ENCODE results near the gene PAXIP1. TPM values are rescaled to one million over a fixed set of nuclear protein-coding genes. Genes with fewer than 3 reads are reported as not detected.

Gene PAXIP1
- total RNA-seq, 1 donor from 2014 or later, result 16.8 TPM

DNA sequence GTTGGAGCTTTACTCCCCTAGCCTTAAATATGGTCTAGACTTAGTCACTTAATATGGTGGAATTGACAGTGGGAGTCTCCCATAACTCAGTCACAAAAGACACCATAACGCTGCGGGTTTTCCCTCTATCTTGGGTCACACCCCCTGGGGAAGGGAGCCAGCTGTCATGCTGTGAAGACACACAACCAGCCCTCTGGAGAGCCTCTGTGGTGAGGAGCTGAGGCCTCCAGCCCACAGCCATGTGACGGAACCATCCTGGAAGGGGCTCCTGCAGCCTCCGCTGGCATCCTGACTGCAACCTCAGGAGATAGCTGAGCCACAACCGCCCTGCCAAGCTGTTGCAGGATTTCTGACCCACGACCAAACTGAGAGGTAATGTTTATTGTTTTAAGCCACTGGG lies 37.9 kb downstream of the PAXIP1 start:
- DNase-seq (ENCODE audit: low spot score), result no peak
- Mint-ChIP-seq H3K27me3 (ENCODE audit: unreplicated experiment) (no peaks in the 10 kb centered on the region), H3K27ac (ENCODE audit: unreplicated experiment) (no peak overlapping the region), H3K4me3 (ENCODE audit: unreplicated experiment) (no peak overlapping the region), H3K4me1 (ENCODE audit: unreplicated experiment) (peaks cover 5% of the 10 kb centered on the region), H3K9me3 (ENCODE audit: unreplicated experiment) (no peaks in the 10 kb centered on the region), H3K36me3 (ENCODE audit: low read depth, unreplicated experiment) (peaks cover 23% of the 10 kb centered on the region)
- TF ChIP-seq, protein P1, sequence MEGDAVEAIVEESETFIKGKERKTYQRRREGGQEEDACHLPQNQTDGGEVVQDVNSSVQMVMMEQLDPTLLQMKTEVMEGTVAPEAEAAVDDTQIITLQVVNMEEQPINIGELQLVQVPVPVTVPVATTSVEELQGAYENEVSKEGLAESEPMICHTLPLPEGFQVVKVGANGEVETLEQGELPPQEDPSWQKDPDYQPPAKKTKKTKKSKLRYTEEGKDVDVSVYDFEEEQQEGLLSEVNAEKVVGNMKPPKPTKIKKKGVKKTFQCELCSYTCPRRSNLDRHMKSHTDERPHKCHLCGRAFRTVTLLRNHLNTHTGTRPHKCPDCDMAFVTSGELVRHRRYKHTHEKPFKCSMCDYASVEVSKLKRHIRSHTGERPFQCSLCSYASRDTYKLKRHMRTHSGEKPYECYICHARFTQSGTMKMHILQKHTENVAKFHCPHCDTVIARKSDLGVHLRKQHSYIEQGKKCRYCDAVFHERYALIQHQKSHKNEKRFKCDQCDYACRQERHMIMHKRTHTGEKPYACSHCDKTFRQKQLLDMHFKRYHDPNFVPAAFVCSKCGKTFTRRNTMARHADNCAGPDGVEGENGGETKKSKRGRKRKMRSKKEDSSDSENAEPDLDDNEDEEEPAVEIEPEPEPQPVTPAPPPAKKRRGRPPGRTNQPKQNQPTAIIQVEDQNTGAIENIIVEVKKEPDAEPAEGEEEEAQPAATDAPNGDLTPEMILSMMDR (IDR thresholded peaks at IDR 0.05; ENCODE audit: unreplicated experiment), result no peak

- Mint-ChIP-seq H3K9me3 (ENCODE audit: unreplicated experiment) (no peaks in the 10 kb centered on the region), H3K27ac (ENCODE audit: unreplicated experiment) (no peak overlapping the region), H3K27me3 (ENCODE audit: unreplicated experiment) (no peaks in the 10 kb centered on the region), H3K36me3 (ENCODE audit: low read depth, unreplicated experiment) (peaks cover 24% of the 10 kb centered on the region), H3K4me1 (ENCODE audit: unreplicated experiment) (no peaks in the 10 kb centered on the region), H3K4me3 (ENCODE audit: unreplicated experiment) (no peak overlapping the region)
- TF ChIP-seq, protein P1 (IDR thresholded peaks at IDR 0.05; ENCODE audit: unreplicated experiment), result no peak
- no peak for DNase-seq (ENCODE audit: low spot score)
Measured at GRCh38 chr7:154960063-154960790, 42.7 kb downstream of the PAXIP1 start.

DNA sequence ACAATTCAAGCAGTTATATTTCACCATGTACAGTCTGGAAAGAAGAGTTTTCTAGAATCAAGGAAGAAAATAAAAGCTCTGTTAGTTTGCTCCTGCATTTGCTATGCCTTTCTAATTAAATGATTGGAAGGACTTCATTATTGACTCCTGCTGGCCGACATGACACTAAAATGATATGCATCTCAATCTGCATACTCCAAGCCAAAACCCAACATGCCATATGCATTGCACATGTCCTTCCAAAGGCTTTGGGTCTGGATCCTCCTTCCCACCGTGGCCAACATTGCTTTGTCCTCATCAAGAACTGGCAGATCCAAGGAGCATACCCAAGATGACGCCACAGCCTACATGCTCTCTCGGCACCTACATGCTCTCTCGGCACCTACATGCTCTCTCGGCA lies 46.5 kb downstream of the PAXIP1 start:
- DNase-seq (ENCODE audit: low spot score), result no peak
- H3K9me3 Mint-ChIP-seq (ENCODE audit: unreplicated experiment), result no peaks in the 10 kb centered on the region
- H3K4me1 Mint-ChIP-seq (ENCODE audit: unreplicated experiment), result no peaks in the 10 kb centered on the region
- H3K27ac Mint-ChIP-seq (ENCODE audit: unreplicated experiment), result no peak overlapping the region
- no peak overlapping the region for H3K4me3 Mint-ChIP-seq (ENCODE audit: unreplicated experiment)
- TF ChIP-seq, protein P1 (IDR thresholded peaks at IDR 0.05; ENCODE audit: unreplicated experiment), result no peak
- no peaks in the 10 kb centered on the region for H3K27me3 Mint-ChIP-seq (ENCODE audit: unreplicated experiment)
- peaks cover 20% of the 10 kb centered on the region for H3K36me3 Mint-ChIP-seq (ENCODE audit: low read depth, unreplicated experiment)

- TF ChIP-seq, protein P1 (IDR thresholded peaks at IDR 0.05; ENCODE audit: unreplicated experiment), result peak; percentile 71
Measured at GRCh38 chr7:154953006-154953684, 49.8 kb downstream of the PAXIP1 start.

GRCh38 chr7:154950960-154951359 lies 52.0 kb downstream of the PAXIP1 start:
- Mint-ChIP-seq H3K9me3 (ENCODE audit: unreplicated experiment) (no peaks in the 10 kb centered on the region), H3K27me3 (ENCODE audit: unreplicated experiment) (no peaks in the 10 kb centered on the region), H3K4me3 (ENCODE audit: unreplicated experiment) (no peak overlapping the region), H3K4me1 (ENCODE audit: unreplicated experiment) (no peaks in the 10 kb centered on the region), H3K27ac (ENCODE audit: unreplicated experiment) (no peak overlapping the region), H3K36me3 (ENCODE audit: low read depth, unreplicated experiment) (no peaks in the 10 kb centered on the region)
- TF ChIP-seq, protein P1 (IDR thresholded peaks at IDR 0.05; ENCODE audit: unreplicated experiment), result no peak
- no peak for DNase-seq (ENCODE audit: low spot score)

More at GRCh38 chr7:154953006-154953684, 49.8 kb downstream of the PAXIP1 start:
- H3K27me3 Mint-ChIP-seq (ENCODE audit: unreplicated experiment), result no peaks in the 10 kb centered on the region
- no peak overlapping the region for H3K27ac Mint-ChIP-seq (ENCODE audit: unreplicated experiment)
- H3K36me3 Mint-ChIP-seq (ENCODE audit: low read depth, unreplicated experiment), result peaks cover 10% of the 10 kb centered on the region
- no peaks in the 10 kb centered on the region for H3K4me1 Mint-ChIP-seq (ENCODE audit: unreplicated experiment)
- no peaks in the 10 kb centered on the region for H3K9me3 Mint-ChIP-seq (ENCODE audit: unreplicated experiment)
- DNase-seq (ENCODE audit: low spot score), result peak; percentile 76
- no peak overlapping the region for H3K4me3 Mint-ChIP-seq (ENCODE audit: unreplicated experiment)

Data from endothelial cell (in vitro differentiated cells).